Measurements from ENCODE around the gene PHACTR1.

- TF ChIP-seq POLR2A (IDR thresholded peaks at IDR 0.05; ENCODE audit: low read length) = no peak
- TF ChIP-seq GATA1 (IDR thresholded peaks at IDR 0.05; ENCODE audit: low read depth, low read length) = no peak
Measured at GRCh38 chr6:13101985-13102384, 385.4 kb downstream of the PHACTR1 start.
